HCT116 (cell line): ENCODE measurements around the gene INAVA.
A peak's percentile ranks its signal among the peaks of the same experiment; 100 is the strongest.

ENCODE experiments used
- CTCF ChIP-seq, 3 experiments: fragments of 200-600 bp in 1 of 3; sonication (generic) in 1 of 3; IDR thresholded peaks in 2 of 3; conservative IDR thresholded peaks in 1 of 3; 2 replicates each; pipeline ENCODE4 v1.5.1; 2012 to 2017; ENCODE audit warnings: low read depth in 2 of 3, low read length in 2 of 3, antibody characterized with exemption in 1 of 3, borderline replicate concordance in 1 of 3, control low read depth in 1 of 3, mild to moderate bottlenecking in 1 of 3, mixed read lengths in 1 of 3, mixed run types in 1 of 3, moderate library complexity in 1 of 3; ENCODE audit not compliant: insufficient read depth in 1 of 3
- EGR1 ChIP-seq: IDR thresholded peaks from 2 replicates; pipeline ENCODE4 v1.6.1; 2012; ENCODE audit warnings: low read depth
- EZH2 ChIP-seq: fragments of 200-600 bp; sonication (generic); IDR thresholded peaks from 2 replicates; pipeline ENCODE4 v1.6.1; 2017; ENCODE audit warnings: antibody characterized with exemption, mixed run types
- JUND ChIP-seq: IDR thresholded peaks from 2 replicates; pipeline ENCODE4 v1.6.1; 2012
- MAX ChIP-seq: IDR thresholded peaks from 2 replicates; pipeline ENCODE4 v1.6.1; 2012
- POLR2A ChIP-seq: IDR thresholded peaks from 2 replicates; pipeline ENCODE4 v1.7.0; 2011; ENCODE audit warnings: borderline replicate concordance; ENCODE audit not compliant: insufficient read depth, insufficient read length; ENCODE audit errors: extremely low read depth
- POLR2AphosphoS5 ChIP-seq: IDR thresholded peaks from 2 replicates; pipeline ENCODE4 v1.6.1; 2011; ENCODE audit warnings: mild to moderate bottlenecking, low read depth, low read length, moderate library complexity
- RAD21 ChIP-seq: IDR thresholded peaks from 2 replicates; pipeline ENCODE4 v1.6.1; 2012; ENCODE audit warnings: low read depth, mild to moderate bottlenecking
- REST ChIP-seq: IDR thresholded peaks from 2 replicates; pipeline ENCODE4 v1.6.1; 2012; ENCODE audit warnings: low read depth
- ZNF274 ChIP-seq: fragments of 200-500 bp; sonication (Bioruptor generic); IDR thresholded peaks from 2 replicates; pipeline ENCODE4 v1.6.1; 2014; ENCODE audit warnings: mild to moderate bottlenecking, low read depth, low read length, inconsistent platforms

- no peak for TF ChIP-seq POLR2AphosphoS5
- TF ChIP-seq MAX: no peak
- no peak for TF ChIP-seq JUND
- TF ChIP-seq CTCF (IDR thresholded peaks at IDR 0.05 in 2 of 3, conservative IDR thresholded peaks at IDR 0.05 in 1 of 3; ENCODE audit: borderline replicate concordance in 1 of 3, insufficient read depth in 1 of 3, low read depth in 2 of 3, low read length in 2 of 3): no peak
- no peak for TF ChIP-seq EZH2
- no peak for TF ChIP-seq ZNF274
- TF ChIP-seq REST: no peak
- TF ChIP-seq POLR2A: no peak
- no peak for TF ChIP-seq EGR1
- 0 out of 2 replicates have a peak, but pooled peaks have one; percentile 2 for TF ChIP-seq RAD21
Measured at GRCh38 chr1:200947059-200947566, 52.4 kb downstream of the INAVA start.
